ENCODE data around the gene PAQR7. TPM values are rescaled to one million over a fixed set of nuclear protein-coding genes. Genes with fewer than 3 reads are reported as not detected.
A peak's percentile ranks its signal among the peaks of the same experiment; 100 is the strongest.

Gene PAQR7
- total RNA-seq, 1 donor from 2014 or later, result 9.4 TPM

- no peak overlapping the region for H3K4me3 ChIP-seq (ENCODE audit: low read depth, low read length)
- no peak for TF ChIP-seq CTCF (conservative IDR thresholded peaks at IDR 0.05; ENCODE audit: low read depth, low read length)
- DNase-seq (ENCODE audit: low read depth), result no peak
Observed at GRCh38 chr1:25871086-25871703, 4.3 kb downstream of the PAQR7 start.

- no peak overlapping the region for H3K4me3 ChIP-seq (ENCODE audit: low read depth, low read length)
- DNase-seq (ENCODE audit: low read depth), result no peak
- TF ChIP-seq CTCF (conservative IDR thresholded peaks at IDR 0.05; ENCODE audit: low read depth, low read length), result no peak
Observed at GRCh38 chr1:25870614-25871013, 4.9 kb downstream of the PAQR7 start.

GRCh38 chr1:25869909-25870606 lies 5.5 kb downstream of the PAQR7 start:
- DNase-seq (ENCODE audit: low read depth), result no peak
- H3K4me3 ChIP-seq (ENCODE audit: low read depth, low read length), result no peak overlapping the region
- TF ChIP-seq CTCF (conservative IDR thresholded peaks at IDR 0.05; ENCODE audit: low read depth, low read length), result no peak

GRCh38 chr1:25867210-25867991 lies 8.1 kb downstream of the PAQR7 start:
- DNase-seq (ENCODE audit: low read depth), result peak; percentile 82
- H3K4me3 ChIP-seq (ENCODE audit: low read depth, low read length), result no peak overlapping the region
- TF ChIP-seq CTCF (conservative IDR thresholded peaks at IDR 0.05; ENCODE audit: low read depth, low read length), result no peak

GRCh38 chr1:25866288-25866687 lies 9.2 kb downstream of the PAQR7 start:
- no peak for DNase-seq (ENCODE audit: low read depth)
- no peak for TF ChIP-seq CTCF (conservative IDR thresholded peaks at IDR 0.05; ENCODE audit: low read depth, low read length)
- H3K4me3 ChIP-seq (ENCODE audit: low read depth, low read length), result no peak overlapping the region

GRCh38 chr1:25864434-25864833 lies 11.1 kb downstream of the PAQR7 start:
- no peak overlapping the region for H3K4me3 ChIP-seq (ENCODE audit: low read depth, low read length)
- TF ChIP-seq CTCF (conservative IDR thresholded peaks at IDR 0.05; ENCODE audit: low read depth, low read length), result no peak
- DNase-seq (ENCODE audit: low read depth), result no peak

Measured in epithelial cell of proximal tubule (primary cell).